HG03432 (cell line): Measurements from ENCODE around the gene C1orf116.

Experiments used
- ATAC-seq: cut with Tn5 transposase; IDR thresholded peaks from one replicate; pipeline ENCODE4 v1.9.1; 2021; ENCODE audit warnings: mild to moderate bottlenecking, moderate library complexity; ENCODE audit not compliant: unreplicated experiment

Gene C1orf116

DNA sequence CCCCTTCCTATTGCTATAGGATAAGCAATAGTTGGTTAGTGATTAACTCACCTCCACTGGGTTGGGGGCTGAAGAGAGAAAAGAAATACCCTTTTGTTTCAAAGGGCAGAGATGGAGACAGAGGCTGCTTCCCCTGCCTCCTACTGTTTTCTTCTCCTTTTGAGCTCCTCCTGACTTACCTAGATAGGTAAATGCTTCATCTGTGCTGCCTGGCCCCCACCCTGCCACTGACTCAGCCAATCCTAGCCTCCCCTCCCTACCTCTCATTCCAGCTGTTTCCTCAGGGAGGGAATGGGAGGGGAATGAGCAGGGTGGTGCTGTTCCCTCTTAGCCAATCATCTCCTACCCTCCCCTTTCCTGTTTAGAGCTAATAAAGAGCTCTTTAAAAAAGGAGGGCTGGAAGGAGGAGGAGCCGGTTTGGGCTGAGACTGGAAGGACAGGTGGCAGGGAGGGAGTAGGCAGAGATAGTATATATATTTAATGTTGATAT is at the start of gene C1orf116:
Gene C1orf116 (minus strand): TSS at position 229 of the 490 bp plus-strand sequence. CDS start 5,158 bp downstream, outside the sequence.
- ATAC-seq, result no peak

DNA sequence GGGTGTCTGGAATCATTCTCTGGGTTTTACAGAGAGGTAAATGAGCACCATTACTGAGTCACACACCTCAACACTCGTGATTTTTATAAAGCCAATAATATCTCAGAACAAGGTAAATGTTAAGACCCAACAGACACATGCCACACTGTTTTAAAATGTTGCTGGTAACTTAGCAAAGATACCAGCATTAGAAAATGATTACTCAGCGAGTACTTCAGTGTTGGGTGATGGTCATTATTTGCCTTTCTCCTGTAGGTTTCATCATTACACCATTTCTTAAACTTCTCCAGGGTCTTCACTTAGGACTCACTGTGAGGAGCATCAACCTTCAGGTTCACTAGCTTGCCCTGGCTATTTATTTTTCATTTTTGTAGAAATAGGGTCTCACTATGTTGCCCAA is 49.2 kb upstream of the C1orf116 start:
- ATAC-seq, result no peak

GRCh38 chr1:207081088-207081487 is 48.5 kb upstream of the C1orf116 start:
- no peak for ATAC-seq

DNA sequence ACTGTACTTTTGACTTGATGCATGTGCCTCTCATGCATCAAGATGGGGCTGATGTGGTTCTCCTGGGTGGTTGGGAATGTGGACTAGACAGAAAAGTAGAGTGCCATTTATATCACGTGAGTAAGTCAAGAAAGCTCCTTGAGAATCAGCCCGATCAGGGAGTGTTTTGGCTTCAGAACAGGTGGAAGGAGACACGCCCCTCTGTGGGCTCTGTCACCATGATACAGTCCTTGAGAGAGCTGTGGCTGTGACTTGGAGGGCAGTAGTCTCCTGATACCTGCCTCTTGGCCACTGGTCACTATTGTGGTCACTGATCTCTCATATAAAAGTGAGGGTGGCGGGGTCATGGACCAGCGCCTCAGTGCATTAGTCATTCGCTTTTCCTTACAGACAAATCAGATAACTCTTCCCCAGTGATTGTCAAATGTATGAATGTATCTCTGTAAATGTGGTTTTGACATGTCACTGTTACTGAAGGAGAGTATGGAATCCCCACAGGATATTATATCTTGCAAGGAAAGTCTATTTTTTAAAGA is 47.2 kb upstream of the C1orf116 start:
- no peak for ATAC-seq

DNA sequence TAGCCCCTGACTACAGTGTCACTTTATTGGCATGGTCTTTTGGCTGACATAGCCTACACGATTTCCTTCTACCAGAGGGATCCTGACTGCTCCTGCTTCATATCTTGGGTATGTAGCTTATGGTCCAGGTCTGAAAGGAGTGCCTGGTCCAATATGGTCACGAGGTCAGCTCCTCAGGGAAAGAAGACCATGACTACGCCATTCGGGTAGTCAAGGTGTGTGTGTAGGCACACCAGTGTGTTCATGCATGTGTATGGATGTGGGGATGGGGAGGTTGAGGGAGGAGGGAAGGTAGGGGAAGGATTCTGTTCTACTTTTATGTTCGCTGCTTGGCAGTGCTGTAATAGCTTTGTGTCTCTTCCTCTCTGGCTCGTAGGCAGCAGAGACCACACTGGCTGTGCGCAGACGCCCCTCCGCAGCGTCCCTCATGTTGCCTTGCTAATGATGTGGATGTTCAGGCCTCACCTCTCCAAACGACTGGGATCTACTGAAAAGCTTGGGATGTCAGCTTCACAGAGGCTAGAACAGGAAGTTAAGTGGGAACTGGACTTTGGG is 46.1 kb upstream of the C1orf116 start:
- no peak for ATAC-seq

DNA sequence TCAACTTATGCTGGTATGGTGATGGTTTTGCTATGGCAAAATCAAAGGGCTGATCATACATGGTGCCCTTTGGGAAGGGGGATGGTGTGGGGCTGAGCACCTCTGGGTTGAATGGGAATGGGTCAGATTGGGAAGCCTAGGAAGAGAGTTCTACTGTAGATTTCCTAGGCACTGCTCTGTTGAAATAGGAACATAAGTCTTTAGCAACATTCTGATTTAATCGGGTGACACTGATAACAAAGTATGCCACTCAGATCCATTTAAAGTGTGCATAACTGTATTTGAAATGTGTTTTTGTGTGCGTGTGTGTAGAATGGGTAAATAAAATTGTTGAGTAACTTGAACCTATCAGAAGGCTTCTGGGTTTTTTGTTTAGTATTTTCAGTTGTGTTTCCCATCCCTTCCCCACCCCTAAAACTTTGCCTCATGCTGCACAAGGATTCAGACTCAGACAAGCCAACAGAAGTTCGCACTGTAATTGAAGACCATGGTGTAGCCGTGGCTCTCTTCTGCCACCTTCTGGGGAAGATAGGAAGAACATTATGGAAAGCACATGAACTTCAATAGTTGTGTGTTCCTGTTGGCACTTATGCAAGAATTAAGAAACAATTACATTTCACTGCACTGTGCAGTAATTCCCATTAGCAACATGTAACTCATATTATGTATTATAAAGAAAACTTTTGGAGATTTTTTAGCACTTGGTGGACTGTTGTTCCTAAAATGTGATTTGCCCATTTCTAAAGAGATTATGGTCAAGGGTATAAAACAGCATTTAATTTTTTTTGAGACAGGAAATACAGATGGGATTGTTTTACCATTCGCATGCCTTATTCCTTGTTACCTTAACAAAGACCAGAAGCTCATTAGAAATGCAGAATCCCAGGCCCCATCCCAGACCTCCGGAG is 45.2 kb upstream of the C1orf116 start:
- ATAC-seq, result peak; percentile 55

GRCh38 chr1:207077012-207077411 is 44.5 kb upstream of the C1orf116 start:
- ATAC-seq, result no peak

- ATAC-seq, result no peak
Observed at GRCh38 chr1:207076181-207076955, 43.8 kb upstream of the C1orf116 start.

DNA sequence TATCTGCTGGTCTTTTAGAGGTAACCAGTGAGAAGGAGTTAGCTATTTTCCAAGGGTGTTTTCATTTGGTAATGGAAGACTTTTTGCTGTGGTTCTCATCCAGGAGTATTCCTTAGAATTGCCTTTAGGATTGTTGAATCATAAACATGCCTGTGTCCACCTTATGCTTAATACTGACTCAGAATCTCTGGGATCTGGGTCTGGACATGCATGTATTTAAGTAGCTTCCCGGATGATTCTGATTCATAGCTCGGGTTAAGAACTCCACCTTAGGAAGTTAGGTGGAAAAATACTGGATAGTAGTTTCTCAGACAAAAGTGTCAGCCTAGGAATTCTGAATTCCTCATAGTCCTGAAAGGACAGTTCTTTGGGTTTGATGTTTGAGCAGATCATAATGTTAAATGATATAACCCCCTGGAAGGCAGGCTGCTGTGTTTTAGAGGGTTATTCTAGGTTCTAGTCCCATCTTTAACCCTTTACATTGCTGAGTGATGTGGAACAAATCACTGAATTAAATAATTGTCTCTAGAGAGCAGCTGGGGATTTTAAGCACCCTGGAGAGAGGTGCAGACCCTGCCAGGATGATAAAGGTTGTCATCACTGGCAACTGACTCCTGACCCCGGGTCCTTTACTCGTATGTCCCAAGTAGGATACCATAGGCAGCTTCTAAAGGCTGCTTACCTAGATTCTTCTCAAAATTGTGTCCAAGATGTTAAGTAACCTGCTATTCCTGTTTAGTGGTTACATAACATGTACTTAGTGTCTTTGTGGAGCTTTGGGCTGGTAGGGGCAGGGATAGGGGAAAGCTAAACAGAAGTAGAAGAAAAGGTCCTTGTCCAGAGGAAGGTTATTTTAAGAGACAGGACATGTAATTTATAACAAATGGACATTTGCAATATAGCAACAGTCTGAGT is 41.6 kb upstream of the C1orf116 start:
- ATAC-seq, result no peak

GRCh38 chr1:207072233-207072632 is 39.7 kb upstream of the C1orf116 start:
- ATAC-seq, result no peak

DNA sequence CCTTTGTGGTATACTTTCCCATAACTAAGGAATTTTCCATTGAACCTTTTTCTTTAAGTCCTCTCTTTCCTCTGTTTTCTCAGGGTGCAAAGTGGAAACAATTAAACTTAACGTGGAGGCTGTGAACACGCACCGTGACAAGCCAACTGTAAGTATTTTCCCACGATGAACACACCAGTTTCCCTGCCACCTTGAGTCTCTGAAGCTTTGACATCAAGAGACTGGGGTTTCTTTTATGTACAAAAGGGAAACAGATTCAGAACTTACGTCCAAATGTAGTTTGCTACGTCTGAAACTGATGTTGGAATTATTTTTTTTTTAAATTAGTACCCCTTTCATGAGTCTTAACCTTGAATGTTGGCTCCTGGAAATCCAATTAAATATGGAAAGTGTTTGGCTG is 38.9 kb upstream of the C1orf116 start:
- no peak for ATAC-seq

DNA sequence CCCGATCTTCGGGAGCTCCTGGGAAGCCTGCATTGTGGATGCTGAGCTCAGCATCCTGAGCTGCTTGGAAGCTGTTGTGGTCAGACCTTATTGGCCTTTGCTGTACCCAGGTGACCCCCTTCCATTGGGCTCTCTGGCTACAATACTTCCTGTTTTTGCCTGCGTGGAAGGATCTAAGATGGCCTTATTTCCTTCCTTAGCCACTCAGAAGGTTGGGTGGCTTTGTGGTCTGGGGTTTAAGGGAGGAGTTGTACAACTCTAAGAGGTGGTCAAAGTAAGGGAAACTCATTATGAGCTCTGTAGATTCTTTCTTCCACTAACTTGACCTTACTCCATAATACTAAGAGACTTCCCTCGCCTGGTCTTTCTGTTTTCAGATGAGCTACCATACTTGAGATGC is 38.3 kb upstream of the C1orf116 start:
- ATAC-seq, result no peak

GRCh38 chr1:207069858-207070506 is 37.4 kb upstream of the C1orf116 start:
- ATAC-seq, result no peak

DNA sequence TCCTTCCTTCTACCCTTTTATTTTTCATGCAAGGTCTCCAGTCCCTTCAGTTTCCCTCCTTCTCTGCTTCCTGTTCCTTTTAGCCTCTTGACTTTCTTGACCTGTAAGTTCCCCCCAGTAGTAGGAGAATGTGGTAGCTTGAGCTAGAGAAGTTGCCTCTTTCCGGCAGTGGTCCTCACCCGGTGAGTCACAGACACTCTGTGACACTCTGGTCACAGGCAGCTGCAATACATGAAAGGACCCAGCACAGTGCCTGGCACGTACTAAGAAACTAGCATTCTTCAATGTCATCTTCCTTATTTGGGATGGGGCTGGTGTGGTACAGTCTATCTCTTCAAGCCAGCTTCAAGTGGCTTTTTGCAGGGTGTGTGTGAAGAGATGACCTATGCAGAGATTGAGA is 36.5 kb upstream of the C1orf116 start:
- no peak for ATAC-seq

- ATAC-seq, result no peak
Observed at GRCh38 chr1:207067665-207068064, 35.1 kb upstream of the C1orf116 start.

DNA sequence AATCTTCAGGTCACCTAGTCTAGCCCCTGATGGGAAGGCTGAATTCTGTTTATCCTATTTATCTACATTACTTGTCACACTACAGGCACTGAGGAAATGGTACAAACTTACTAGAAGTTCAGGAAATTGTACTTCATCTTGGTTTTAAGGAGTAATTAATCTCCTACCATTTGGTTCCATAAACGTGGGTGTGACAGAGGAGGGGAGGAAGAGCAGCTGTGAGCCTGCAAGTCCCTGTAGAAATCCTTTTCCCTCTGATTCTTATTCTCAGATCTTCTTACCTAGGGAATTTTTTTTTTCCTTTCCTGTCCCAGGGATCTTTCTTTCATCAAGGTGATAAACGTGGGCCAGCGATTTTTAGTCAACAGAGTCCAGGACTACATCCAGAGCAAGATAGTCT is 34.6 kb upstream of the C1orf116 start:
- no peak for ATAC-seq

DNA sequence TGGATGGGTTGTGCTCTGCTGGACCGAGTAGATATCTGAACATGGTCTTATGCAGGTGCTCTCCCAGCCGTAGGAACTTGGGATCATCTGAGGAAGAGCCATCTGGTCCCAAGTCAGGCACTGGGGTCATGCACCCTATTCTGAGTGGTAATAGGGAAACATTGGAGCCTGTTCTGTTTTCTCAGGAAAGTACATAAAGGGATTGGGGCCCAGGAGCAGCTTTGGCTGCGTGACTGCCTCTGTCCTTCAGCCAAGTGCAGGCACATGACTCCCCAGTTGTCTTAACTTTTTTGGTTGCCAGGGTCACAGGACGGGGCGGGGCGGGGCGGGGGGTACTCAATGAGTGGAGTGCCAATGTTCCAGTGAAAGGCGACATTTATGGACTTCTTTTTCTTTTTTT is 32.0 kb upstream of the C1orf116 start:
- no peak for ATAC-seq

DNA sequence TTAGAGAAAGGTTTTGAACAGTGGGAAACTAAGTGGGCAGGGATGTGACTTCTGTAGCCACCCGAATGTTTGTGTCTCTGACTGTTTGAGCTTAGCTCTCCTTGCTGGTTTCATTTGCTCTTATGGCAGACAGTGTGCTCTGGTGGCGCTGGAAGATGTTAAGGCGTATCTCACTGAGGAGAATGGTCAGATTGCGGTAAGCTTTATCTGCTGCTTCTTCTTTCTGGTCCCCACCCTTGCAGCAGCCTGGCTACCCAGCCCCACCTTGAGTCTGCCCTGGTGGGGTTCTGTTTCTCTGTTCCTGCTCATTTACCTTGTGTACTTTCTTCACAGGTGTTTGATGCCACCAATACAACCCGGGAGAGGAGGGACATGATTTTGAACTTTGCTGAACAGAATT is 30.5 kb upstream of the C1orf116 start:
- ATAC-seq, result no peak

GRCh38 chr1:207062058-207062457 is 29.5 kb upstream of the C1orf116 start:
- ATAC-seq, result no peak

DNA sequence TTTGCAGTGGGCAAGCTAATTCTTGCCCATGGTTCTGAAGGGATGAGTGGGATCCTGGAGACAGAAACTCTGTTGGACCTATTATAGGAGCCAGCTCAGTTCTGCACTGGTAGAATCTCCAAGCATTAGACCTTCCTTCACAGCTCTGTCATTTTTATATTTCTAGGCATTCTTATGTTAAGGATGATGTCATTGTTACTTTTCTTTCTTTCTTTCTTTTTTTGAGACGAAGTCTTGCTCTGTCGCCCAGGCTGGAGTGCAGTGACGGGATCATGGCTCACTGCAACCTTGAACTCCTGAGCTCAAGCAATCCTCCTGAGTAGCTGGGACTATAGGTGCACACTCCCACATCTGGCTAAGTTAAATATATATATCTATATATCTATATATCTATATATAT is 28.0 kb upstream of the C1orf116 start:
- no peak for ATAC-seq
